ENCODE measurements around the gene PPP2R2B. TPM values are rescaled to one million over a fixed set of nuclear protein-coding genes. Genes with fewer than 3 reads are reported as not detected.

The PPP2R2B gene
- total RNA-seq, 1 experiment from 2014 or later: not detected

DNA sequence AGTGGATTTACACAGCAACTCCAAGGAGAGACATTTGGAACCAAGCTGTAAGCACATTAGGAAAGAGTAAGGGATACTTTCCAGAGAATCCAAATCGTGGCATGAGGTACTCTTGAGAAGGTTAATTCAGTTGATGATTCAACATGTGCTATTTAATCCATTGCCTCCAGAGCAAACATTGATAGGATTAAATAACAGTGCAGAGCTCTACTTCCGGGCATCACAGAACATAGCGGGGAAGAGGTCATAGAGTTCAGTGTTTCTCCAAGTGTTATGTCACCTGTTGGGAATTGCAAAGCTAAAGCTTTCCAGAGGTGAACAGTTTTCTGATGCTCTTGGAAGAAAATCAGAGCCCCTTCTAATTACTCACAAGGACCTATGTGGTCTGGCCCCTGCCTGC lies 127.5 kb downstream of the PPP2R2B start:
- ChIA-PET RAD21 (ENCODE audit: low non-redundant PET in 1 of 2, low total read pairs in 2 of 2, uncharacterized antibody in 2 of 2, unreplicated experiment in 2 of 2) (no interaction called here), POLR2A (no interaction called here), CTCF (no interaction called here)
- no peak for ATAC-seq
- H3K4me2 ChIP-seq (ENCODE audit: low read length): no peak overlapping the region
- intact Hi-C loops (cut with micrococcal nuclease): no loop called here
- no peak overlapping the region for H2AFZ ChIP-seq (ENCODE audit: low read depth, low read length, poor library complexity, severe bottlenecking)
- H3K9me3 ChIP-seq (ENCODE audit: control insufficient read depth in 1 of 2, insufficient read depth in 1 of 2, low read depth in 1 of 2, low read length in 2 of 2): no peaks in the 10 kb centered on the region
- no peak for DNase-seq (ENCODE audit: low read depth, low spot score)
- H3K9me2 ChIP-seq (ENCODE audit: insufficient read depth): no peaks in the 10 kb centered on the region
- H3K79me2 ChIP-seq (ENCODE audit: insufficient read depth, low read length): no peaks in the 10 kb centered on the region
- no peak overlapping the region for H3K9ac ChIP-seq (ENCODE audit: low read length)
- no peaks in the 10 kb centered on the region for H4K20me1 ChIP-seq (ENCODE audit: insufficient read depth)
- no peaks in the 10 kb centered on the region for H3K4me1 ChIP-seq (ENCODE audit: control insufficient read depth in 1 of 2, insufficient read depth in 2 of 2, low read length in 2 of 2)
- no peak overlapping the region for H3K4me3 ChIP-seq (replicated peaks in 1 of 2; ENCODE audit: low read depth in 1 of 2, low read length in 2 of 2)
- H3K27me3 ChIP-seq (ENCODE audit: insufficient read depth, low read length): peaks cover 6% of the 10 kb centered on the region; the same call in 1 of the 2 replicates
- H3K36me3 ChIP-seq (ENCODE audit: control insufficient read depth in 1 of 2, insufficient read depth in 2 of 2, low read length in 2 of 2): no peaks in the 10 kb centered on the region
- TF ChIP-seq ZFX (IDR thresholded peaks at IDR 0.05) (no peak), SRF (IDR thresholded peaks at IDR 0.05; ENCODE audit: low read depth) (no peak), SIN3A (IDR thresholded peaks at IDR 0.05; ENCODE audit: low read depth) (no peak), YY1 (IDR thresholded peaks at IDR 0.05; ENCODE audit: extremely low read depth, insufficient replicate concordance, low read depth, low read length) (no peak), RAD21 (IDR thresholded peaks at IDR 0.05; ENCODE audit: low read depth) (no peak), FOSL1 (IDR thresholded peaks at IDR 0.05; ENCODE audit: low read depth) (no peak), EGR1 (IDR thresholded peaks at IDR 0.05; ENCODE audit: low read depth) (no peak), JUND (IDR thresholded peaks at IDR 0.05) (no peak), POLR2AphosphoS5 (IDR thresholded peaks at IDR 0.05; ENCODE audit: low read depth, low read length) (no peak), ELF1 (IDR thresholded peaks at IDR 0.05; ENCODE audit: borderline replicate concordance, low read depth) (no peak)
- TF ChIP-seq, protein P1, sequence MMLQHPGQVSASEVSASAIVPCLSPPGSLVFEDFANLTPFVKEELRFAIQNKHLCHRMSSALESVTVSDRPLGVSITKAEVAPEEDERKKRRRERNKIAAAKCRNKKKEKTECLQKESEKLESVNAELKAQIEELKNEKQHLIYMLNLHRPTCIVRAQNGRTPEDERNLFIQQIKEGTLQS (IDR thresholded peaks at IDR 0.05): no peak
- TF ChIP-seq, protein P2, sequence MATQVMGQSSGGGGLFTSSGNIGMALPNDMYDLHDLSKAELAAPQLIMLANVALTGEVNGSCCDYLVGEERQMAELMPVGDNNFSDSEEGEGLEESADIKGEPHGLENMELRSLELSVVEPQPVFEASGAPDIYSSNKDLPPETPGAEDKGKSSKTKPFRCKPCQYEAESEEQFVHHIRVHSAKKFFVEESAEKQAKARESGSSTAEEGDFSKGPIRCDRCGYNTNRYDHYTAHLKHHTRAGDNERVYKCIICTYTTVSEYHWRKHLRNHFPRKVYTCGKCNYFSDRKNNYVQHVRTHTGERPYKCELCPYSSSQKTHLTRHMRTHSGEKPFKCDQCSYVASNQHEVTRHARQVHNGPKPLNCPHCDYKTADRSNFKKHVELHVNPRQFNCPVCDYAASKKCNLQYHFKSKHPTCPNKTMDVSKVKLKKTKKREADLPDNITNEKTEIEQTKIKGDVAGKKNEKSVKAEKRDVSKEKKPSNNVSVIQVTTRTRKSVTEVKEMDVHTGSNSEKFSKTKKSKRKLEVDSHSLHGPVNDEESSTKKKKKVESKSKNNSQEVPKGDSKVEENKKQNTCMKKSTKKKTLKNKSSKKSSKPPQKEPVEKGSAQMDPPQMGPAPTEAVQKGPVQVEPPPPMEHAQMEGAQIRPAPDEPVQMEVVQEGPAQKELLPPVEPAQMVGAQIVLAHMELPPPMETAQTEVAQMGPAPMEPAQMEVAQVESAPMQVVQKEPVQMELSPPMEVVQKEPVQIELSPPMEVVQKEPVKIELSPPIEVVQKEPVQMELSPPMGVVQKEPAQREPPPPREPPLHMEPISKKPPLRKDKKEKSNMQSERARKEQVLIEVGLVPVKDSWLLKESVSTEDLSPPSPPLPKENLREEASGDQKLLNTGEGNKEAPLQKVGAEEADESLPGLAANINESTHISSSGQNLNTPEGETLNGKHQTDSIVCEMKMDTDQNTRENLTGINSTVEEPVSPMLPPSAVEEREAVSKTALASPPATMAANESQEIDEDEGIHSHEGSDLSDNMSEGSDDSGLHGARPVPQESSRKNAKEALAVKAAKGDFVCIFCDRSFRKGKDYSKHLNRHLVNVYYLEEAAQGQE (IDR thresholded peaks at IDR 0.05; ENCODE audit: low read depth): no peak
- TF ChIP-seq, protein P3, sequence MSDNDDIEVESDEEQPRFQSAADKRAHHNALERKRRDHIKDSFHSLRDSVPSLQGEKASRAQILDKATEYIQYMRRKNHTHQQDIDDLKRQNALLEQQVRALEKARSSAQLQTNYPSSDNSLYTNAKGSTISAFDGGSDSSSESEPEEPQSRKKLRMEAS (IDR thresholded peaks at IDR 0.05): no peak
- H3K27ac ChIP-seq (ENCODE audit: low read depth, low read length): no peak overlapping the region
- BruUV-seq (replicated peaks): no TSS peak
